PC-9 (cell line): ENCODE results near the gene RNF220. TPM values are rescaled to one million over a fixed set of nuclear protein-coding genes. Genes with fewer than 3 reads are reported as not detected.

Experiments used
- BruUV-seq: library from RNA; stranded (reverse); fragments of 400-500 nt; replicated peaks from 2 replicates; lab custom pipeline; 2021; lab: Mats Ljungman, UMichigan
- CTCF ChIA-PET: fragments of 300-600 bp; sonication (Branson Sonifier 250); formaldehyde crosslinking; loops from one replicate; lab custom pipeline; 2022; ENCODE audit warnings: antibody characterized with exemption; lab: Charles Lee
- POLR2A ChIA-PET: fragments of 300-600 bp; sonication (Branson Sonifier 250); formaldehyde crosslinking; loops from one replicate; lab custom pipeline; 2022; ENCODE audit warnings: antibody characterized with exemption; ENCODE audit not compliant: unreplicated experiment; lab: Charles Lee
- DNase-seq, 2 experiments: peaks; one replicate each; pipeline versions ENCODE4 v3.0.0 to v3.0.0-alpha.2; 2015 to 2022; ENCODE audit warnings: mixed read lengths in 1 of 2
- H2AFZ ChIP-seq: fragments of 200-600 bp; sonication (generic); 2 replicates; pipeline ENCODE4 v1.8.1; 2017; ENCODE audit warnings: antibody characterized with exemption
- H3F3A ChIP-seq: fragments of 200-600 bp; sonication (generic); 2 replicates; pipeline ENCODE4 v1.8.1; 2017; ENCODE audit warnings: antibody characterized with exemption, mild to moderate bottlenecking, low read depth; ENCODE audit not compliant: insufficient read depth
- H3K27ac ChIP-seq: fragments of 200-600 bp; sonication (generic); 2 replicates; pipeline ENCODE4 v1.6.1; 2016; ENCODE audit warnings: mixed run types
- H3K27me3 ChIP-seq: fragments of 200-600 bp; sonication (generic); 2 replicates; pipeline ENCODE4 v1.6.1; 2016; ENCODE audit warnings: low read depth, mixed run types; ENCODE audit not compliant: insufficient read depth
- H3K36me3 ChIP-seq: fragments of 200-600 bp; sonication (generic); 2 replicates; pipeline ENCODE4 v1.6.1; 2016; ENCODE audit warnings: low read depth, mixed run types
- H3K4me1 ChIP-seq: fragments of 200-600 bp; sonication (generic); replicated peaks from 2 replicates; pipeline ENCODE4 v1.6.1; 2016; ENCODE audit warnings: mixed run types; ENCODE audit not compliant: insufficient read depth
- H3K4me2 ChIP-seq: fragments of 200-600 bp; sonication (generic); 2 replicates; pipeline ENCODE4 v1.6.1; 2017; ENCODE audit warnings: mixed run types
- H3K4me3 ChIP-seq: fragments of 200-600 bp; sonication (generic); 2 replicates; pipeline ENCODE4 v1.6.1; 2016; ENCODE audit warnings: mixed run types
- H3K79me2 ChIP-seq: fragments of 200-600 bp; sonication (generic); 2 replicates; pipeline ENCODE4 v1.6.1; 2017; ENCODE audit warnings: low read depth, mixed run types
- H3K9me2 ChIP-seq: fragments of 200-600 bp; sonication (generic); 2 replicates; pipeline ENCODE4 v1.8.1; 2017; ENCODE audit warnings: mild to moderate bottlenecking; ENCODE audit not compliant: insufficient read depth
- H3K9me3 ChIP-seq: fragments of 200-600 bp; sonication (generic); 2 replicates; pipeline ENCODE4 v1.8.1; 2016; ENCODE audit warnings: low read depth; ENCODE audit not compliant: insufficient read depth
- H4K20me1 ChIP-seq: fragments of 200-600 bp; sonication (generic); 2 replicates; pipeline ENCODE4 v1.8.1; 2017; ENCODE audit not compliant: insufficient read depth
- CTCF ChIP-seq: fragments of 200-600 bp; sonication (generic); conservative IDR thresholded peaks from 2 replicates; pipeline ENCODE4 v1.6.1; 2017; ENCODE audit warnings: mixed run types, antibody characterized with exemption, mild to moderate bottlenecking, moderate library complexity
- EZH2 ChIP-seq: fragments of 200-600 bp; sonication (generic); IDR thresholded peaks from 2 replicates; pipeline ENCODE4 v1.8.0; 2017; ENCODE audit warnings: antibody characterized with exemption, low read depth
- intact Hi-C: fragments of 100-400 bp; cut with micrococcal nuclease; formaldehyde crosslinking; loops from one replicate; pipeline ENCODE4 v1.10.0; 2022; ENCODE audit not compliant: unreplicated experiment
- total RNA-seq: library from RNA; stranded (reverse); gene quantifications from 2 replicates; pipeline ENCODE4 v1.2.3, GENCODE V29; 2021

The RNF220 gene
- total RNA-seq, 1 experiment from 2014 or later, result 82.9 TPM

GRCh38 chr1:44408632-44409602 lies 3.9 kb downstream of the RNF220 start:
- Histone ChIP-seq H3K4me1 (no peaks in the 10 kb centered on the region; the same call in 1 of the 2 replicates), H3K36me3 (no peaks in the 10 kb centered on the region), H3K27me3 (no peaks in the 10 kb centered on the region), H4K20me1 (no peaks in the 10 kb centered on the region), H3K4me3 (no peak overlapping the region), H3F3A (peaks cover 4% of the 10 kb centered on the region; the same call in 1 of the 2 replicates), H3K4me2 (no peak overlapping the region), H3K9me3 (no peaks in the 10 kb centered on the region), H3K27ac (no peak overlapping the region), H3K79me2 (no peaks in the 10 kb centered on the region), H3K9me2 (no peaks in the 10 kb centered on the region), H2AFZ (no peak overlapping the region)
- TF ChIP-seq CTCF (no peak), EZH2 (no peak)
- no TSS peak for BruUV-seq
- ChIA-PET POLR2A (interaction anchor here (0.7 kb wide), 1 partner anchor 63 kb away, joined by 14 read pairs; no protein-coding TSS in a partner anchor), CTCF (interaction anchor here (0.6 kb wide), 1 partner anchor 57 kb away, joined by 3 read pairs; no protein-coding TSS in a partner anchor)
- intact Hi-C loops, result loop anchor here (10.0 kb wide), 1 partner anchor 186 kb away; no protein-coding TSS in a partner anchor
- no peak for DNase-seq

GRCh38 chr1:44409757-44410156 lies 4.7 kb downstream of the RNF220 start:
- intact Hi-C loops, result loop anchor here (10.0 kb wide), 1 partner anchor 185 kb away; no protein-coding TSS in a partner anchor
- TF ChIP-seq EZH2 (no peak), CTCF (no peak)
- Histone ChIP-seq H3K27me3 (no peaks in the 10 kb centered on the region), H3F3A (peaks cover 4% of the 10 kb centered on the region; the same call in 1 of the 2 replicates), H2AFZ (no peak overlapping the region), H3K36me3 (no peaks in the 10 kb centered on the region), H3K27ac (no peak overlapping the region), H3K9me3 (no peaks in the 10 kb centered on the region), H4K20me1 (no peaks in the 10 kb centered on the region), H3K4me2 (no peak overlapping the region), H3K4me3 (no peak overlapping the region), H3K79me2 (no peaks in the 10 kb centered on the region), H3K4me1 (no peaks in the 10 kb centered on the region; the same call in 1 of the 2 replicates), H3K9me2 (no peaks in the 10 kb centered on the region)
- CTCF ChIA-PET, result interaction anchor here (0.6 kb wide), 1 partner anchor 57 kb away, joined by 3 read pairs; no protein-coding TSS in a partner anchor
- no peak for DNase-seq
- BruUV-seq, result no TSS peak
- POLR2A ChIA-PET, result no interaction called here

- Histone ChIP-seq H3K79me2 (no peaks in the 10 kb centered on the region), H3K27me3 (no peaks in the 10 kb centered on the region), H3K9me2 (no peaks in the 10 kb centered on the region), H3K4me2 (no peak overlapping the region), H3K27ac (no peak overlapping the region), H3K4me3 (no peak overlapping the region), H4K20me1 (no peaks in the 10 kb centered on the region), H3K4me1 (no peaks in the 10 kb centered on the region), H2AFZ (no peak overlapping the region), H3K36me3 (no peaks in the 10 kb centered on the region), H3K9me3 (no peaks in the 10 kb centered on the region), H3F3A (peaks cover 4% of the 10 kb centered on the region; the same call in 1 of the 2 replicates)
- CTCF ChIA-PET, result no interaction called here
- BruUV-seq, result no TSS peak
- TF ChIP-seq CTCF, result no peak
- no peak for TF ChIP-seq EZH2
- intact Hi-C loops, result no loop called here
- DNase-seq, result no peak
- POLR2A ChIA-PET, result no interaction called here
Measured at GRCh38 chr1:44411861-44412260, 6.8 kb downstream of the RNF220 start.
